Measurements from ENCODE around the gene UVRAG.

GRCh38 chr11:75925785-75926164 is 110.8 kb downstream of the UVRAG start:
- TF ChIP-seq KLF1 (tag by site-specific recombination; IDR thresholded peaks at IDR 0.05) (no peak), CTCF (tag by site-specific recombination; IDR thresholded peaks at IDR 0.05) (no peak), TRIM28 (IDR thresholded peaks at IDR 0.05; ENCODE audit: borderline replicate concordance, low read length) (no peak), GLI4 (tag by site-specific recombination; IDR thresholded peaks at IDR 0.05) (no peak), ZBTB8A (tag by site-specific recombination; IDR thresholded peaks at IDR 0.05) (no peak), TCF7L2 (IDR thresholded peaks at IDR 0.05; ENCODE audit: borderline replicate concordance, low read depth, low read length) (no peak), ZFP3 (tag by site-specific recombination; IDR thresholded peaks at IDR 0.05; ENCODE audit: low read depth) (no peak), SP2 (tag by site-specific recombination; IDR thresholded peaks at IDR 0.05) (no peak), ZNF211 (tag by site-specific recombination; IDR thresholded peaks at IDR 0.05; ENCODE audit: low read depth) (no peak), GLI2 (tag by site-specific recombination; IDR thresholded peaks at IDR 0.05; ENCODE audit: borderline replicate concordance, low read depth) (no peak)

Measured in HEK293 (cell line).